H9 (cell line): ENCODE results near the gene CHMP3. TPM values are rescaled to one million over a fixed set of nuclear protein-coding genes. Genes with fewer than 3 reads are reported as not detected.

Source experiments
- DNase-seq: peaks from one replicate; pipeline ENCODE4 v3.0.0-alpha.2; 2017
- H2AFZ ChIP-seq: one replicate; pipeline ENCODE4 v1.6.1; 2013; ENCODE audit warnings: mild to moderate bottlenecking, low read length, control low read depth, moderate library complexity
- H2AK5ac ChIP-seq: 2 replicates; pipeline ENCODE4 v1.6.1; 2013; ENCODE audit warnings: low read length, control low read depth, mixed read lengths; ENCODE audit not compliant: insufficient read length
- H2BK120ac ChIP-seq: one replicate; pipeline ENCODE4 v1.6.1; 2013; ENCODE audit warnings: low read depth, mild to moderate bottlenecking, low read length, control low read depth, inconsistent platforms; ENCODE audit not compliant: poor library complexity, severe bottlenecking
- H2BK12ac ChIP-seq: 2 replicates; pipeline ENCODE4 v1.6.1; 2013; ENCODE audit warnings: low read length, control low read depth, mixed read lengths, low read depth; ENCODE audit not compliant: insufficient read length
- H2BK15ac ChIP-seq: 2 replicates; pipeline ENCODE4 v1.6.1; 2013; ENCODE audit warnings: low read depth, low read length, control low read depth
- H2BK20ac ChIP-seq: one replicate; pipeline ENCODE4 v1.6.1; 2013; ENCODE audit warnings: low read depth, mild to moderate bottlenecking, low read length, control low read depth, inconsistent platforms; ENCODE audit not compliant: poor library complexity, severe bottlenecking
- H2BK5ac ChIP-seq: 2 replicates; pipeline ENCODE4 v1.6.1; 2013; ENCODE audit warnings: low read length, control low read depth, mixed read lengths; ENCODE audit not compliant: insufficient read length
- H3K14ac ChIP-seq: 2 replicates; pipeline ENCODE4 v1.6.1; 2013; ENCODE audit warnings: low read length, control low read depth; ENCODE audit not compliant: insufficient read depth
- H3K18ac ChIP-seq: 2 replicates; pipeline ENCODE4 v1.6.1; 2013; ENCODE audit warnings: low read depth, mild to moderate bottlenecking, mixed read lengths, low read length, control low read depth; ENCODE audit not compliant: insufficient read length
- H3K23ac ChIP-seq: 2 replicates; pipeline ENCODE4 v1.6.1; 2013; ENCODE audit warnings: low read length, control low read depth, mixed read lengths, low read depth; ENCODE audit not compliant: insufficient read length
- H3K23me2 ChIP-seq: 2 replicates; pipeline ENCODE4 v1.6.1; 2013; ENCODE audit warnings: low read depth, mild to moderate bottlenecking, mixed read lengths, low read length, control low read depth; ENCODE audit not compliant: insufficient read length, poor library complexity, severe bottlenecking
- H3K27ac ChIP-seq: 2 replicates; pipeline ENCODE4 v1.5.1; 2013; ENCODE audit warnings: low read length, control low read depth, mixed read lengths, low read depth; ENCODE audit not compliant: insufficient read length
- H3K27me3 ChIP-seq: 2 replicates; pipeline ENCODE4 v1.6.1; 2013; ENCODE audit warnings: low read length, control low read depth, inconsistent platforms; ENCODE audit not compliant: insufficient read depth
- H3K4ac ChIP-seq: 2 replicates; pipeline ENCODE4 v1.6.1; 2013; ENCODE audit warnings: low read depth, mild to moderate bottlenecking, control low read depth, inconsistent platforms, low read length, moderate library complexity
- H3K4me1 ChIP-seq: 2 replicates; pipeline ENCODE4 v1.6.1; 2013; ENCODE audit warnings: low read length, control low read depth, inconsistent platforms; ENCODE audit not compliant: insufficient read depth
- H3K4me2 ChIP-seq: 2 replicates; pipeline ENCODE4 v1.6.1; 2013; ENCODE audit warnings: low read length, control low read depth, mixed read lengths; ENCODE audit not compliant: insufficient read length, insufficient read depth
- H3K56ac ChIP-seq: 2 replicates; pipeline ENCODE4 v1.6.1; 2013; ENCODE audit warnings: low read depth, mild to moderate bottlenecking, mixed read lengths, low read length, control low read depth; ENCODE audit not compliant: insufficient read length
- H3K79me1 ChIP-seq: 2 replicates; pipeline ENCODE4 v1.6.1; 2013; ENCODE audit warnings: low read depth, mild to moderate bottlenecking, moderate library complexity, low read length, control low read depth, inconsistent platforms; ENCODE audit not compliant: insufficient read depth, poor library complexity, severe bottlenecking
- H3K79me2 ChIP-seq: 2 replicates; pipeline ENCODE4 v1.6.1; 2013; ENCODE audit warnings: low read length, control low read depth, inconsistent platforms; ENCODE audit not compliant: insufficient read depth
- H3K9ac ChIP-seq: 2 replicates; pipeline ENCODE4 v1.6.1; 2013; ENCODE audit warnings: low read length, control low read depth, mixed read lengths; ENCODE audit not compliant: insufficient read length; ENCODE audit errors: extremely low read depth
- H3K9me3 ChIP-seq: one replicate; pipeline ENCODE4 v1.6.1; 2013; ENCODE audit warnings: low read depth, low read length, inconsistent platforms; ENCODE audit not compliant: control insufficient read depth
- H3T11ph ChIP-seq: one replicate; pipeline ENCODE4 v1.6.1; 2013; ENCODE audit warnings: mild to moderate bottlenecking, low read length, control low read depth, inconsistent platforms
- H4K20me1 ChIP-seq: one replicate; pipeline ENCODE4 v1.6.1; 2013; ENCODE audit not compliant: control insufficient read depth, insufficient read length, insufficient read depth
- H4K5ac ChIP-seq: 2 replicates; pipeline ENCODE4 v1.6.1; 2013; ENCODE audit warnings: low read depth, mild to moderate bottlenecking, mixed read lengths, low read length, control low read depth; ENCODE audit not compliant: insufficient read length
- H4K8ac ChIP-seq: replicated peaks from 2 replicates; pipeline ENCODE4 v1.6.1; 2013; ENCODE audit warnings: low read length, control low read depth, mixed read lengths, low read depth; ENCODE audit not compliant: insufficient read length
- H4K91ac ChIP-seq: 2 replicates; pipeline ENCODE4 v1.6.1; 2013; ENCODE audit warnings: low read depth, mild to moderate bottlenecking, moderate library complexity, mixed read lengths, low read length, control low read depth; ENCODE audit not compliant: insufficient read length
- H3K27ac Mint-ChIP-seq, 3 experiments: 2 replicates in 2 of 3; 3 replicates in 1 of 3; pipeline ENCODE4 v1.8.0; 2020 to 2021; ENCODE audit warnings: mixed read lengths in 3 of 3, mild to moderate bottlenecking in 1 of 3, moderate library complexity in 1 of 3
- H3K27me3 Mint-ChIP-seq: 2 replicates; pipeline ENCODE4 v1.8.0; 2021; ENCODE audit warnings: low read depth, mild to moderate bottlenecking, moderate library complexity, mixed read lengths
- H3K36me3 Mint-ChIP-seq, 3 experiments: 2 replicates in 2 of 3; 3 replicates in 1 of 3; pipeline ENCODE4 v1.8.0; 2020 to 2021; ENCODE audit warnings: low read depth in 3 of 3, mixed read lengths in 3 of 3; ENCODE audit not compliant: insufficient read depth in 1 of 3
- H3K4me1 Mint-ChIP-seq, 2 experiments: 2 replicates each; pipeline ENCODE4 v1.8.0; 2020; ENCODE audit warnings: mixed read lengths in 2 of 2
- H3K4me3 Mint-ChIP-seq, 2 experiments: 2 replicates in 1 of 2; 3 replicates in 1 of 2; pipeline ENCODE4 v1.8.0; 2020 to 2021; ENCODE audit warnings: mild to moderate bottlenecking in 2 of 2, mixed read lengths in 2 of 2, moderate library complexity in 1 of 2
- H3K9me3 Mint-ChIP-seq, 2 experiments: 2 replicates in 1 of 2; 3 replicates in 1 of 2; pipeline ENCODE4 v1.8.0; 2020; ENCODE audit warnings: mild to moderate bottlenecking in 2 of 2, mixed read lengths in 2 of 2, moderate library complexity in 1 of 2
- total RNA-seq: library from RNA; stranded (reverse); gene quantifications from 2 replicates; pipeline ENCODE4 v1.2.1, GENCODE V29; 2021
- TF ChIP-seq, protein P1 (sequence below): fragments of 200-600 bp; sonication (generic); conservative IDR thresholded peaks from 3 replicates; pipeline ENCODE4 v1.8.0; 2021; ENCODE audit warnings: antibody characterized with exemption, mild to moderate bottlenecking

Gene CHMP3
- total RNA-seq, 1 experiment from 2014 or later, result 28.8 TPM

DNA sequence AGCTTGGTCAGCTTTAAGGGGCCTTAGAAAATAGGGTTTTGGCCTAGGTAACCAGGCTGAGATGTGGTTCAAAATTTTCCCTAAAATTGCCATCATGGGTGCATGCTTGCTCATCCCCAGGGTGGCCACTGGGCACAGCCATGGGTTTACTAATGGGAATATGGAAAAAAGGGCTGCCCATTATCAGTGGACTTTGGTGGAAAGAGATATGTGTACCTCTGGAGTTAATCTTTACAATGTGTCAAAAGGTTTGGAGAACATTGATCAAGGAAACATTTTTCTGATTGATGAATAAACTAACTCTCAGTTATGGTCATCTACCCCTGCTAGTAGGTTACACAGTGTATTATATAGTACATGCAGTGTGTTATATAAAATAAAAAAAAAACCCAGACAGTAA, 109.0 kb downstream of the CHMP3 start:
- Histone ChIP-seq H4K91ac (no peak overlapping the region), H2BK5ac (no peak overlapping the region), H3K23ac (no peak overlapping the region), H3K4me1 (peaks cover 3% of the 10 kb centered on the region; the same call in 1 of the 2 replicates), H3K4ac (no peak overlapping the region), H3K56ac (no peak overlapping the region), H3K23me2 (no peaks in the 10 kb centered on the region), H3K27ac (no peak overlapping the region), H3K14ac (no peak overlapping the region), H2BK12ac (no peak overlapping the region), H2BK20ac (no peak overlapping the region), H3K18ac (no peak overlapping the region), H3K4me2 (no peak overlapping the region), H3T11ph (no peak overlapping the region), H2BK15ac (no peak overlapping the region), H2AK5ac (no peak overlapping the region), H3K9ac (no peak overlapping the region), H2BK120ac (no peak overlapping the region), H4K20me1 (no peaks in the 10 kb centered on the region), H3K79me2 (no peaks in the 10 kb centered on the region), H4K5ac (no peak overlapping the region), H3K9me3 (no peaks in the 10 kb centered on the region), H4K8ac (no peak overlapping the region), H2AFZ (no peak overlapping the region), H3K79me1 (peaks cover 3% of the 10 kb centered on the region), H3K27me3 (no peaks in the 10 kb centered on the region)
- Mint-ChIP-seq H3K27me3 (no peaks in the 10 kb centered on the region), H3K9me3 (no peaks in the 10 kb centered on the region; a peak in 1 of 5 replicates), H3K4me3 (no peak overlapping the region), H3K4me1 (peaks cover 7 to 9% of the 10 kb centered on the region in 2 experiments), H3K27ac (no peak overlapping the region), H3K36me3 (peaks cover 25 to 81% (median 75%) of the 10 kb centered on the region in 3 experiments; a peak in 6 of 7 replicates)
- TF ChIP-seq, protein P1, sequence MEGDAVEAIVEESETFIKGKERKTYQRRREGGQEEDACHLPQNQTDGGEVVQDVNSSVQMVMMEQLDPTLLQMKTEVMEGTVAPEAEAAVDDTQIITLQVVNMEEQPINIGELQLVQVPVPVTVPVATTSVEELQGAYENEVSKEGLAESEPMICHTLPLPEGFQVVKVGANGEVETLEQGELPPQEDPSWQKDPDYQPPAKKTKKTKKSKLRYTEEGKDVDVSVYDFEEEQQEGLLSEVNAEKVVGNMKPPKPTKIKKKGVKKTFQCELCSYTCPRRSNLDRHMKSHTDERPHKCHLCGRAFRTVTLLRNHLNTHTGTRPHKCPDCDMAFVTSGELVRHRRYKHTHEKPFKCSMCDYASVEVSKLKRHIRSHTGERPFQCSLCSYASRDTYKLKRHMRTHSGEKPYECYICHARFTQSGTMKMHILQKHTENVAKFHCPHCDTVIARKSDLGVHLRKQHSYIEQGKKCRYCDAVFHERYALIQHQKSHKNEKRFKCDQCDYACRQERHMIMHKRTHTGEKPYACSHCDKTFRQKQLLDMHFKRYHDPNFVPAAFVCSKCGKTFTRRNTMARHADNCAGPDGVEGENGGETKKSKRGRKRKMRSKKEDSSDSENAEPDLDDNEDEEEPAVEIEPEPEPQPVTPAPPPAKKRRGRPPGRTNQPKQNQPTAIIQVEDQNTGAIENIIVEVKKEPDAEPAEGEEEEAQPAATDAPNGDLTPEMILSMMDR, result no peak
- DNase-seq, result no peak
